HG02610 (cell line): Measurements from ENCODE around the gene IL23A.
A peak's percentile ranks its signal among the peaks of the same experiment; 100 is the strongest.

ENCODE experiments used
- ATAC-seq: cut with Tn5 transposase; IDR thresholded peaks from one replicate; pipeline ENCODE4 v1.9.1; 2021; ENCODE audit warnings: mild to moderate bottlenecking, moderate library complexity; ENCODE audit not compliant: unreplicated experiment

IL23A gene

GRCh38 chr12:56359851-56360767 lies 21.4 kb downstream of the IL23A start, which contains the start of gene STAT2:
STAT2 (minus strand) TSS chr12:56360107; CDS start chr12:56356571, 3,536 bp downstream.
- ATAC-seq: peak; percentile 97

- no peak for ATAC-seq
Observed at GRCh38 chr12:56361487-56362129, 22.9 kb downstream of the IL23A start.

DNA sequence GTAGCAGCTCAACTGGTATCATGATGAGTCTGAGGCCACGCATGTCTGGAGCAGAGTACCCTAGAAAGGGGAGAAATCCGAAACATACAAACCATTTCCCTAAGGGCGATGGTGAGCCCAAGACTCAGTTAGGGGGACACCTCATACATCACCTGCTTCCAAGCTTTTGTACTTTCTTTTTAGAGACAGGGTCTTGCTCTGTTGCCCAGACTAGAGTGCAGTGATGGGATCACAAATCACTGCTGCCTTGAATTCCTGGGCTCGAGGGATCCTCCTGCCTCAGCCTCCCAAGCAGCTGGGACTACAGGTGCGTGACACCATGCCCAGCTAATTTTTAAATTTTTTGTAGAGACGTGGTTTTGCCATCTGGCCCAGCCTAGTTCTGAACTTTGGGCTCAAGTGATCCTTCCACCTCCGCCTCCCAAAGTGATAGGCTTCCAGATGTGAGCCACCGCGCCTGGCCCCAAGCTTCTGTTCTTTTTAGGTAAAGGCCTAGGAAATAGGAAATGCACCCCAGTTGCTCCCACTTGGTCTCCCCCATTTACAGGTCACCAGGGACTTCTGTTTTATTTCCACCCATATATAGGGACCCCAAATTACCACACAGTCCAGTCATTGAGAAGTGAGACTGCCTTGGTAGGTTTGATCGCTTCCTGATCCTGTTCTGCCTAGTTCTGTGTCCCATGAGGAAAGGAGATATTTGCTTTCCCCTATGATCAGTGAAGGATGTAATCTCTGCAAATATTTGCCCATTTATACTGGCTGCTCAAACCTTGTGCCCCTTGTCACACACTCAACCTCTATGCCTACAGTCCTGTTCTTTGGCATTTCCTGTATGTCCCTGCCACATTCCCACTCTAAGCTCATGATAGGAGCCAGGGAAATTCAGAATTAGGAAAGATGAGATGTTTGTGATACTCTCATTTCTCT lies 23.7 kb downstream of the IL23A start, which contains the start of gene APOF:
TSS of gene APOF (minus strand) at position 728 of the 930 bp plus-strand sequence. CDS start at position 616, 112 bp downstream.
- ATAC-seq: no peak

GRCh38 chr12:56366948-56367347 lies 28.3 kb downstream of the IL23A start:
- no peak for ATAC-seq

- no peak for ATAC-seq
Observed at GRCh38 chr12:56373515-56373914, 34.8 kb downstream of the IL23A start.

- no peak for ATAC-seq
Observed at GRCh38 chr12:56374726-56375597, 36.3 kb downstream of the IL23A start.

GRCh38 chr12:56375598-56376434 lies 37.1 kb downstream of the IL23A start:
- ATAC-seq: peak; percentile 52

DNA sequence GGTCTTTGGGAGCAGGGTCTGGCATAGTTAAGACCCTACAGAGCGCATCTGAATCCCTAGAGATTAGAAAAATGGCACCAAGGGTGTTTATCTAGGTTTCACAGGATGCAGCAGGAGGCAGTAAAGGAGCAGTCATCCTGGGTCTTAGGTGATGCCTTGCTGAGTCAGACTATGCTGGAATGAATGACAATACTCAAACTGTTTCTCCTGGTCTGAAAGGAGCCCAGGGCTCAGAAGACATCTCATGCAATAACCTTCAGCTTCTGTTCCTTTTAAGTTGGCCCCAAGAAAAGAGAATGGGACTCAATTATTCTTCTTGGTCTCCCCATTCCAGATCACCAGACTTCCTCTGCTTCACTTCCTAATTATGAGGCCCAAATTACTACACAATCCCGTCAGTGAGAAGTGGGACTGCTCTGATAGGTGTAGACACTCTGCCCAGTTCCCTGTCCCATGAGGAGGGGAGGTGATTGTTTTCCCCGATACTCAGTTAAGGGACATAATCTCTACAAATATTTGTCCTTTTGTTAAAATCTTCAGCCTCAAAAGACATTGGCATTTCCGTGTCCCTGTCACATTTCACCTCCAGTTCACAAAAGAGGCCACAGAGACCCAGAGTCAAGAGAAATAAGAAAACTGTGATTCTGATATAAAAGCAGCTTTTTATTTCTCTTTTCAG lies 38.8 kb downstream of the IL23A start:
- peak; percentile 52 for ATAC-seq

GRCh38 chr12:56377989-56378316 lies 39.3 kb downstream of the IL23A start:
- ATAC-seq: no peak

DNA sequence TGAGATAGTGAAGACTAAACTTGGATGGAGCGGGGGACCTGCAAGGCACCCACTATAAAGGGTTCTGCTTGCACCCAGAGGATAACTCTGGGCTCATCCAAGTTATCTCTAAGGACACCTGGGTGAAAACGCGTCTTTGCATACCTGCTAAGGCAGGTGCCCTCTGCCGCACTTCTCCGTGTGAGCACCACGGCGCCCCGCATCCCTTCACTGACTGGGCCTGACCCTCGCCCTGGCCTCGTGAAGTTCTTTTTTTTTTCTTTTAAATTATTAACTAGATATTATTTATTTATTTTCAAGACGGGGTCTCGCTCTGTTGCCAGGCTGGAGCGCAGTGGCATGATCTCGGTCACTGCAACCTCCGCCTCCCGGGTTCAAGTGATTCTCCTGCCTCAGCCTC lies 43.9 kb downstream of the IL23A start:
- ATAC-seq: no peak

DNA sequence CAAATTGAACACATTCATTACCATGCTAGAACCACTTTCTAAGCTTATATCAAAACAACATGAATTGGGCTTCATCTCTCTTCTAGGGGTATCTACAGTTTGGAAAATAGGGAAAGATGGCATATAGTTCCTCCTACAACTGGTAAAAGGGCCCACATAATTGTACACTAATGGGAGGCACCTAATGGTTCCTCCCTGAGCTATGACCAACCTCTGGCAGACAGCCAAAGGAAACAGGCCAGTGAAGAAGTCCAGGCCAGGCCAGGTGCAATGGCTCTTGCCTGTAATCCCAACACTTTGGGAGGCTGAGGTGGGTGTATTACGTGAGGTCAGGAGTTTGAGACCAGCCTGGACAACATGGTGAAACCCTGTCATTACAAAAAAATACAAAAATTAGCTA lies 47.2 kb downstream of the IL23A start:
- ATAC-seq: no peak

DNA sequence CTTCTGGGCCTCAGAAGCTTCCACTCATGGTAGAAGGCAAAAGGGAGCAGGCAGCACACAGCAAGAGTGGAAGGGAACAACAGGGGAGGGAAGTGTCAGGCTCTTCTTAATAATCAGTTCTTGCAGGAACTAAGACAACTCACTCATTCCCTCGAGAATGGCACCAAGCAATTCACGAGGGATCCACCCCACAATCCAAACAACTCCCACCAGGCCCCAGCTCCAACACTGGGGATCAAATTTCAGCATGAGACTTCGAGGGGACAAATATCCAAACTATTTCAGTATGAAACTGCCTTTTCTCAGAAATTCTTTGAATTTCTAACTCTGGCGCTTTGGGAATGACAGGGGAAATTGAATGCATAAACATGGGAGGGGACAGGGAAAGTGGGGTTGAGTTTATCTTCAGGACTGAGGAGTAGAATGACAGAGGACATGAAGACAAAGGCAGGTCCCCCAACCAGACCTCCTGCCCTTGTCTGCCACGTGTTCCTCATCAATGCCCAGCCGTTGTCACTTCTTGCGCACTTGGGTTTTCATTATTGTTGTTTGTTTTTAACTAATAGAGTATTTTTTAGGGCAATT lies 48.6 kb downstream of the IL23A start:
- ATAC-seq: no peak

DNA sequence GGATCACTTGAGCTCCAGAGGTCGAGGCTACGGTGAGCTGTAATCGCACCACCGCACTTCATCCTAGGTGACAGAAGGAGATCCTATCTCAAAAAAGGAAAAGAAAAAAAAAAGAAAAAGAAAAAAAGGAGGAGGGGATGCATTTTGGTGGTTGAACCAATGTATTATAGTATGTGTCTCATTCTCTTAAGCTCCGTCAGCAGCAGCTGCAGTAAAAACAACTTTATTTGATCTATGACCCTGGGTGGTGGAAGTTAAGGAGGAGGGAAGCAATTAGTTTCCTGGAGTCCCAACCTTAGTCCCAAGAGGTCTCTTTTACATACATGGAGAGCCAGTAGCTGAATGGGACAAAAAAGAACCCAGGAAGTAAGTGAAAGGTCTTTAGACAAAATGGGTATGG lies 50.7 kb downstream of the IL23A start:
- ATAC-seq: no peak
